GM19467 (cell line): ENCODE results near the gene CDH4.

Experiments
- ATAC-seq: cut with Tn5 transposase; IDR thresholded peaks from one replicate; pipeline ENCODE4 v1.9.1; 2021; ENCODE audit warnings: mild to moderate bottlenecking, moderate library complexity; ENCODE audit not compliant: unreplicated experiment

The CDH4 gene

DNA sequence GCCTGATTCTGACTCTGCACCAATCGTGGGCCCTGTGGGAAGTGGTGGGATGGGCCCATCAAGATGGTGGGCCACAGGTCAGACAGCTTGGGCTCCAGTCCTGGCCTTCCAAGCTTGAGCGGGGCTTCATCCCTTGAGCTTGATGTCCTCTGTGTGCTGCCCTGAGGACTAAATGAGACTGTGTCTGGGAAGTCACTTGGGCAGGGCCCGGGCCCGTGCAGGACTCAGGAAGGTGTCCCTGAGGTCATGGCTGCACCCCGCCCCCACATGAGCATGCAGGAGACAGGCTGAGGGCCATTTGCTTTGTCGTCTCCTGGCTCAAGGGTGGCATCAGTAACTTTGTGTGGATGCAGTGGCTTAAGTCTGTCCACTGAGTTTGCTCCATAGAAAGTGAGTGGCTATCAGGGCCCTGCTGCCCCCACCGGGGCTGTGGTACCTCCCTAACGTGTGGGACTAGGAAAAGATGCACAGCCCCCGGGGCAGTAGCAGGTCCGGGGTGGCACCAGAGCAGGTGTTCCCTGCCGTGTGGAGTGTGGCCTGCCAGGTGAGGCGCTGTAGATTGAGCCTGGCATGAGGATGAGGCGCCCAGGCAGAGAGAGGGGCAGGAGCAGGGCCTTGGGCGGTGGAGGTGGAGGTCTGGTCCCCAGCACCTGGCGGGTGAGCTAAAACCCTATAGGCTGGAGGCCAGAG, 515.0 kb downstream of the CDH4 start:
- ATAC-seq = no peak

DNA sequence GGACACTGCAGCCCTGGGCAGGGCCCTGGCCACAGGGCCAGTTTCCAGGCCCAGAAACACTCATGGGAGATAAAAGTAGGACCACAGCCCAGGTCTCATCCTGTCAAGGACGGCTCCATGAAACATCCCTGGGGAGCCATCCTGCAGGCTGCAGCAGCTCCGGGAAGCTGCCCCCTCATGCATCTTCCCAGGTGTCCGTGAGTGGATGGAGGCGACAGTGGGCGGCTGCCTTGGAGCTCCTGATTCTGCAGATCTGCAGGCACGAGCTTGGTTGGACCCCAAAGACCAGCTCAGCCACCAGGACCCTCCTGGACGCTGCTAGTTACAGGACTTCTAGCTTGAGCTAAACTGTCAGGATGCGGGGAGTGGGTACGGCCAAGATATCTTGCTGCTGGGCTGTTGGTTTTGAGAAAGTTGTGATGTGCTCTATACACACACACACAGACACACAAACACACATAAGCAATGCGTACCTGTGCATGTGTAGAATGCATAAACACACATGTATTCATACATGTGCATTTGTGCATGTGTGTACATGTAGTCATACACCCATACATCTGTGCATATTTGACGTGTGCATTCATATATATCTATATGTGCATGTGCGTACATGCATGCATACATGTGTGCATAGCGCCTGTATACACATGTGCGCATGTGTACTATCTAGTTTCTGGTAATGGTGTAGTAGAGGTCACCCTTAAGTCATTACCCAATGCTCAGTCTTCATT, 515.9 kb downstream of the CDH4 start:
- ATAC-seq = no peak

DNA sequence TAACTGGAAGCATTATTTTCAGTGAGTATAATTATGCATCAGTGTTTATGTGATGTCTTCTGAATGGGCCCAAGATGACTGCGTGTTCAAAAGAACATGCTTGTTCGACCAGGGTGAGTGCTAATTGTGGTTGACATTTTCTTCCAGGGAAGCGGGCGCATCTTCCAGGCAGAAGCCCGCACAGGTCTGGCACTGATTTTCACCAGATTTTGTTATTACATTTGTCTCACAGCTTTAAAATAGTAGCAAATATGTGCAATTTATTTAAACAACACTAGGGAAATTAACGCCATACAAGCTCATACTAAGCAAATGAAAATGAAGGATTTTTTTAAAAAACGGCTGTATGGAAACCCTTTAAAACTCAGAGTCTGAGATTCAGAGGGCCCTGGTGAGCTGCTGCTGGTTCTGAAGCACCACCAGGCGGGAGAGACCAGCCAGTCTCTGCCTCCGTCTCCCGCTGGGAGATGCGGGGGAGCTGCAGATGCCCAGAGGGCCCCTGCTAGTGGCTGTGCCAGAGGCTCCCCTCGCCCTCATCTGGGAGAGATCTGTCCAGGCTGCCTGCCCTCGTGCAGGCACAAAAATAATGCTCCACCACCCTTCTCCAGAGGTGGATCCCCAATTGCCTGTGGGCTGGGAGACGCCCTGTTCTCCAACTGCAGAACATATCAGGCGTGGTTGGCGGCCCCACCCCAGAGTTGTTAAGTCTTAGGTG, 516.7 kb downstream of the CDH4 start:
- no peak for ATAC-seq

DNA sequence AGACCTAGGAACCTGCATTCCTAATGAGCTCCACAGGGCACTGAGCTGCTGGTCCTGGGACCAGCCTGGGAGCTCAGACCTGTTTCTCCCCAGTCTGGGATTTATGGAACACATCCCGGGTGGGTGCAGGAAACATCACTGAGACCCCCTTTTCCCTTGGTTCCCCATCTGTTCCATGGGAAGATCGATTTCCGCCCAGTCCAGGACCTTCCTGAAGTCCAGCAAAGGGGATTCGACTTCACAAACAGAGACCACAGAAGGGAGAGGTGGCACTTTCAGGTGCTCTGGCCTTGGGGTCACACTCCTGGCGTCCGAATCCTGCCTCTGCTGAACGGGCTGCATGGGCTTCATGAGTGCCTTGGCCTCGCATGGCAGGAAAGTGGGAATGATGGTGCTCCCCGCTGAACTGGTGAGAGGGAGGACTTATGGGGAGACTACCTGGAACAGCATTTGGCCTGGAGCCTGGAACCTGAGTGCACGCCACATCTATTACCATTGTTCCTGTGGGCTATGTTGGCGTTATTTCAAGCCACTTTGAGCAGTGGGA, 517.3 kb downstream of the CDH4 start:
- no peak for ATAC-seq

DNA sequence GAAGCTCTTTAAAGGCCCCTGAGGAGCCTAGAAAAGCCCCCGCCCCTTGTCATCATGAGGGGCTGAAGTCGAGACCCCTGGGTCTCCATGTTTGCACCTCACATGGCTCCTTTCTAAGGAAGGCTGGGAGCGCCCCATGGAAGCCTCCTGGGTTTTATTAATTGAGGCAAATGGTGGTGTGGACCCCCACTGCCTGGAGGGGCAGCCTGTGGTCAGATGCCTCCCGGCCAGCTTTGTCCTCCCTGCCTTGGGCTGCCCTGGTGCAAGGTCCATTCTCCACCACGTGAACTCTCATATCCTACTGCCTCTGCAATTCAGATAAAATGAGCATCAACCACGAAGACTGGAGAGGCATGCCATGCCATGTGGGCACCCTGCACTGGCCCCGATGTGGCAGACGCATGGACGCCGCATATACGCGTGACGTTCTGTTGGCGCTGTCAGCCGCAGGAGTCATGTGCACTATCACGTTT, 518.1 kb downstream of the CDH4 start:
- ATAC-seq = no peak

DNA sequence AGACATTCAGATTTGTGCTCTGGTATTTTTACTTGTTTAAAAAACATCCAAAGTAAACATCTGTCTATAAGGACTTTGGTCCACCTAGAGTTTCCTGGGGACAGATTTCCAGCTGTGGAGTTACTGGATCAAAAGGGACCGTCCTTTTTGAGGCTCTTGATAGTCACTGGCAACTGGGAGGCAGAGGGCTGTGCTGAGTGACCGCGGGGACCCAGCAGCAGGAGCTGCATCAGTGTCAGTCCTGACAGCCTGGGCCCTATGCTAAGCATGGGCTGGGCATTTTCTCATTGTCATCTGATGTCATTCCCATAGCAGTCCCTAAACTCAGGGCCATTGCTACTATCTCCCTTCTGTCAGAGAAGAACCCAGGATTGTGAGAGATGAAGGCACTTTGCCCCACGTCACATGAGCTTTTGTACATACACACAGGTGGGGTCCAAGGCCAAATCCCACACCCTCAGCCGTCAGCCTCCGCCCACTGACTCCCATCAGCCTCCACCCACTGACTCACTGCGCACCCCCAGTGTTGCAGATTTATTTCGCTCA, 519.8 kb downstream of the CDH4 start:
- ATAC-seq = no peak

DNA sequence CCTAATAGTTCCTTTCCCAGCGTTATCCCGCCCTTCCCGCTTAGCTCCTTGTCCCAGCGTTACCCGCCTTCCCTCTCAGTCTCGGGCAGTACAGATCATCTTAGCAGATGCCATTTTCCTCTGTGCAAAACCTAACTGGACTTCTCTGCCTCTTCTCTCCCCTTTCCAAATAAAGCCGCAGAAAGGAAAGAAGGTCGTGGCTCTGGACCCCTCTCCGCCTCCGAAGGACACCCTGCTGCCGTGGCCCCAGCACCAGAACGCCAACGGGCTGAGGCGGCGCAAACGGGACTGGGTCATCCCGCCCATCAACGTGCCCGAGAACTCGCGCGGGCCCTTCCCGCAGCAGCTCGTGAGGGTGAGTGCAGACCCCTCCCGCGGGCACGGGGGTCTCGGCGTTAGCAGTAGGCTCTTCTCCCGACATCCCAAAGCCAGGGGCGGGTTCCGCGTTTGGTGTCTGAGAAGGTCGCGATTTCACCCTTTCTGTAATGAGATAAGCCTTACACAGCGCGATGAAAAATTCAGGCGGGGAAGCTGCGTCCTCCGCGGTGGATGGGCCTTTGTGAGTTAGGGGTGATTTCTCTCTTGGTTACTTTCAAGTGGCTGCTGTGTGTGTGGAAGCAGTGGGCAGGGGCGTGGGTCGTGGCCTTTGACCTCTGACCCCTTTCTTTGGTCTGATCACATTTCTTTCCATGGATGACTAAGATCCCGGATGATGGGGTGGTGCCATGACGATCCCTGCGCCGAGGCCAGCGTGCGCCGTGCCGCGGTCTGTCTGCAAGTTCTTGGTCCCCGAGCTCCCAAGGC, 521.0 kb downstream of the CDH4 start:
- ATAC-seq = no peak

DNA sequence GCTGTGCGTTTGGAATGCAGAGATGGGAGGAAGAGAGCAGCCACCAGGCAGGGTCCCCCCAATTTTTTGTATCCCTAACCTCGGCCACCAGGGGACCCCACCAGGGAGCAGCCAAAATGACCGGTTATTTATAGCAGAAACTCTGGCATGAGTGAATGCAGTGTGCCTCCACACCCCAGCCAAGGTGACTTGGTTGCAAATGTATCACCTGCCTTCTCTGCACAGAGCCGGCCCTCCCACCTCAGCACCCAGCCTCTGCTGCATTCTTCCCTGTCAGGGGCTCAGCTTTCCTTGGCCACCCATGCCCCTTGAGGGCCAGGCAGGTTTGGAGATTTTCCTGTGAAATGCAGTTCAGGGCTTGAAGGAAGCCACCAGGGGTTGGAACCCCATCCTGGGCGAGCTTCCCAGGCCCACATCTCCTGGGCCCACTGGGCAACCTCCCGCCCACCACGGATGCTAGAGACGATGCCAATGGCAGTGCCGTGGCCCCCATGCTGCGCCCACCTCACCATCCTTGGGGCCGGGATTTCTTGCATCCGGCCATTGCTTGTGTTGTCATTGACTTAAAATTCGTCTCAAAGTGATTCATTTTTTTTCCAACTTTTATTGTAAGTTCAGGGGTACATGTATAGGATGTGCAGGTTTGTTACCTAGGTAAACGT, 522.0 kb downstream of the CDH4 start:
- ATAC-seq = no peak

DNA sequence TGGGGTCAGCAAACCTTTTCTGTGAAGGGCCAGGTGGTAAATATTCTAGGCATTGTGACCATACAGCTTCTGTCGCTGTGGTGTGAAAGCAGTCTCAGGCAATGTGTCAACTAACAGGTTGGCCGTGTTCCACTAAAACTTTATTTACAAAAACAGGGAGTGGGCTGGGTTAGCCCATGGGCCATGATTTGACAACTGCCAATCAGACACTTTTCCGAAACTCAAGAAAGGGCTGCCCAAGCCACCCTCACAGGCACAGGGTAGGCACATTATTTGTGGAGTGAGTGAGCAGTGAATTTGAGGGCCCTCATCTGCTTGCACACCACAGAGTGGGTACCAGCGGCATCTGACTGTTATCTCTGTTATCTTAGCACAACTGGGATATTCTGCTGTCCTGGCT, 523.4 kb downstream of the CDH4 start:
- ATAC-seq = no peak

DNA sequence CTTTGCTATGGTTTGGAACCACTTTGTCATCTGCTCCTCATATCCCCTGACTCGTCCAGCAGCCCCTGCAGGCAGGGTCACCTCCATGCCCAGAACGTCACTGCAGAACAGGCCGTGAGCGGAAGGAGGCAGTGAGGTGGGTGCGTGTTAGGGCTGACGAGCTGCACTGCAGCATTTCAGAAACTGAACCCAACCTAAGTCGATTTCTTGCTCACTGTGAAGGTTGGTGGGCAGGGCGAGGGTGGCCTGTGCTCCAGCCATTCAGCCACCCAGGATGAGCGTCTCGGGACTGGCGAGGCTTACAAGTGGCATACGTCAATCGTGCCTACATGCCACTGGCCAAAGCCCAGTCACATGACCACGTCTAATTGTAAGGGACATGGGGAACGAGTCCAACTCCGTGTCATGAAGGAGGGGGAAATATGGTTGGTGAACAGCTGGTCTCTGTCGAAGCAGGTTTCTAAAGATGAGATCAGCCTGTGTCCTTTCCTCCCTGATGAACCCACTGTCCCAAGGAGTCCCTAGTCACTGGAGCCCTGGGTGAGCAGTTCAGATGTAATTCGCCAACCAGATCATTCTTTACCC, 524.5 kb downstream of the CDH4 start:
- no peak for ATAC-seq

DNA sequence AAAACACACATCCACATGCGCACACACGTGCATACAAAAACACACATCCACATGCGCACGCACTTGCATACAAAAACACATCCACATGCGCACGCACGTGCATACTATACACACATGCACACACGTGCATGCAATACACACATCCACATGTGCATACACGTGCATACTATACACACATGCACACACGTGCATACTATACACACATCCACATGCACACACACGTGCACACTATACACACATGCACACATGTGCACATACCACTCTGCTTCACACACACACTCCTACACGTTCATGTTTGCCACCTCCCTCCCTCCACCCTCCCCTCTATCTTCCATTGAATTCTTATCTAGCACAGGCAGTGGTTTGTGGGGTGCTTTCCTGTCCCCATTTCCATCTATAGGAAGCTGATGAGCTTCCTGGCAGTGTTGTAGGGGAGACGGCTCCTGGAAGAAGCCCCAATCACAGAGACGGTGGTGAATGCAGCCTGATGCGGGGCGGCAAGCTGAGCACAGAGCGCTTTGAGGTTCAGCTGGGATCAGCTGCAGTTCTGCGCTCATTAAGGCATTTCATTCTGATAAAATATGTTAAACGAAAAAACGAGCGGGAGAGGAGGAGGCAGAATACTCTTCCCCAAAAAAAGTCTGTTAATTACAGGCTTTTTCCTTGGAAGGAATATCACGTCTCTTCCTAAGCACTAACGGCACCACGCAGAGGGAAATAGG, 525.9 kb downstream of the CDH4 start:
- no peak for ATAC-seq

DNA sequence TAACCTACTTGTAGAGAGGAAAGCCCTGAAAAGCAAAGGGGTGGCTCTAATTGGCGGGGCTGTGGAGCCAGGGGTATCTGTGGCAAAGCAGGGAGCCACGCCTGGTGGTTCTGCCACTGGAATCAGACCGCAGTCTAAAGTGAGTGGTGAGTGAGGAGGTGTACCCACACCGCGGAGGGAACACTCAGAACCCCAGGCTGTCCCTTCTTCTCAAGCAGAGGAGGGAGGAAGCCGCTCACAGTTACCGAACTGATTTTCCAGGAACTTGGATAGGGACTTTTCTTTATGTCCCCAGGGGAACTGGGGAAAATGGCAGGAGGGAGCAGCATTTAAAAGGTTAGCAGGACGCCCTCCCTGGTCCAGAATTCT, 526.4 kb downstream of the CDH4 start:
- ATAC-seq = no peak

DNA sequence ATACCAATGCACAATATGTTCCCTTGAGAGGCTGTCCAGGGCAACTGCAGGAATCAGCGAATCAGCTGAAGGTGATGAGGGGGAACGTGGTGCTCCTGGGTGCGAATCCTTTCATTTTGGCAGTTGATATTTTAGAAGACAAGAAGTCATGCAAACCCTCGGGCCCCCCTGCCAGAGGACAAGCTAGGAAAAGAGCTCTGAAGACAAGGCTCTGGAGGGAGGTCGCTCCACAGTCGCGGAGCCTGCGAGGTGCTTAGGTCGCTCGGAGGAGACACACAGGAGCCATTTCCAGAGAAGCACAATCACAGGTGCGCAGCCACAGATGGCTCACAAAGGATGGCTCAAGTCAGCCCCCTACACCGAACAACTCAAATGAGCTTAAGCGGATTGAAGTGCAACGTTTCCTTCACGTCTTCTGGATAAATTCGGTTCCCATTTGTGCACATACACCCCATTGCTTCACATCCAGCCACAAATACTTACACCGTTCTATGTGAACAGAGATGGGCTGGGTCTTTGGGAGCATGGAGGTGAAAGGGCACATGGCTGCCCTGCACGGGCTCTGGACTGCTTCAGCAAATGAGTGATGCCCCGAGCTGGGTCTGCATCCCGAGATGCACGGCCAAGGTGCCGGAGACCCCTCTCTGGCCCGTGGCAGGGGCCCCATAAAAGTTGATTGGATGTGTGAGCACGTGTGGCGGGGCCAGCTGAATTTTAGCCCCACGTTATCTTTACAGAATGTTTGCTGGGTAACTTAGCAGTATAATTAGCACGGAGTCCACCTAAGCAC, 527.3 kb downstream of the CDH4 start:
- no peak for ATAC-seq

DNA sequence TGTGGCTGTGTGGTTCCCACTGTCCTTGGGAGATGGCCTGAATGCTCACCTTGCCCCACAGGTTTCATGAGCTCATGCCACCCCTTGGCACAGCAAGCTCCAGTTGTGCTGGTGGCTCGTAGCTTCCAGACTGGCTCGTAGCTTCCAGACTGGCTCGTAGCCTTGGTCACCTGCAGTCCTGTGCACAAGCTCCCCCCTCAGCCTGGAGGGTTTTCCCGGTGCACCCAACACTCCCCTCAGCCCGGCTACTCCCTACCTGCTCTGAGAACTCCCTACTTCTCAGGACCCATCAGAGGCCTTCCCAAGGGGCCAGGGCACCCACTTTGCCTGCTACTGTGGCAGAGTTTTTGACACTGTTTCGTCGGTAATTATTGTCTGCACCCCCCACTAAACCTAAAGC, 528.0 kb downstream of the CDH4 start:
- no peak for ATAC-seq

DNA sequence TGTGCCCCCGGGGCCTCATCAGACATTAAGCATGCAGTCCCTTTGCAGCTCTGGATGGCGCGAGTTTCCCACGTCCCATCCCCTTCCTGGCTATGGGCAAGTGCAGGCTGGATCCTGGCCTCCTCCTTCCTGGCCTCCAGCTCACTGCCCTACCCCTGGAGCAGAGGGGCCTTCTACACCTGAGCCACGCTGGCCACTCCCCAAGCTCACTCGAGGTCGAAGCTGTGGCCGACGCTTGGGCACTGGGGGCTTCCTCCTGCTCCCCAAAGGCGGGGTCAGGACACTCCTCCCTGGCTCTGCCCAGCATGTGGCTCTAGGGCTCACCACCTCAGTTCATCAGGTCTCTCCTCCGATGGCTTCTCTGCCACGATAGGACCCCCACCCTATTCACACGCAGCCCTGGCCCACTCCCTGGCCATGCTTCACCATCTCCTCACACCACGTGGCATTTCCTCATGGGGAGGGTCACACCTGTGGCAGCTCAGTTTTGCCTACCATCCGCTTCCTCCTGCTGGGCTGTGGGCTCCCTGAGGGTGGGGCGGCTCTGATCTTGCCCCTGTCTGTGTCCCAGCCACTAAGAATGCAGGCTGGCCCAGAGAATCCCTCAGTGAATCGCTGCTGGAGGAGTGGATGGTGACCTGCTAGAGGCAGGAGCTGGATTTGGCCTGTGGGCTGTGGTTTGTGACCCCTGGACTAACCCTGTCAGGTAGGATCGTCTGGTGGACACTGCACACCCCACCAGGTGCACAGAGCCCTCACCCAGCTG, 532.9 kb downstream of the CDH4 start:
- no peak for ATAC-seq

DNA sequence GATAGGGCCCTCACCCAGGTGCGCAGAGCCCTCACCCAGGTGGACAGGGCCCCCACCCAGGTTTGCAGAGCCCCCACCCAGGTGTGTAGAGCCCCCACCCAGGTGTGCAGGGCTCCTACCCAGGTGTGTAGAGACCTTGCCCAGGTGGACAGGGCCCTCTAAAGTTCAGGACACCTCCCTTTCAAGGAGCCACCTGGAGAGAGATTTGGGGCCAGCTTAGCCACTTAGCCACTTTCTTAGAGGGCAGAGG, 533.4 kb downstream of the CDH4 start:
- no peak for ATAC-seq

DNA sequence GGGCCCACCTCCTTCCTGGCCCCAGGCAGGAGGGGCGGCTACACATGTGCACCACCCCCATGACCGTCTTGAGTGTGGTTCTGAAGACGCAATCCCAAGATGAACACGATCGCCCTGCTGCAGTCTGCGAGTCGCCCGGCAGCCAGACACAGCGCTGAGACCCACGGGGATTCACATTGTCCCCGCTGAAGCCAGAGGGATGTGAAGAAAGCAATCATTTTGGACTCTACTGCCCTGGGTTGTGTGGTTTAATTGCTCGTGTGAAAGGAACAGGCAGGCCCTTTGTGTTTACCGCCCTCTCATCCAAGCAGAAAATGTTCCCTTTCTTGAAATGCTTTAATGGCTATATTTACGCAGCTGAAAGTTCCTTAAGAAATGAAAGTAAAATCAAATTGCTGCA, 534.2 kb downstream of the CDH4 start:
- ATAC-seq = no peak

DNA sequence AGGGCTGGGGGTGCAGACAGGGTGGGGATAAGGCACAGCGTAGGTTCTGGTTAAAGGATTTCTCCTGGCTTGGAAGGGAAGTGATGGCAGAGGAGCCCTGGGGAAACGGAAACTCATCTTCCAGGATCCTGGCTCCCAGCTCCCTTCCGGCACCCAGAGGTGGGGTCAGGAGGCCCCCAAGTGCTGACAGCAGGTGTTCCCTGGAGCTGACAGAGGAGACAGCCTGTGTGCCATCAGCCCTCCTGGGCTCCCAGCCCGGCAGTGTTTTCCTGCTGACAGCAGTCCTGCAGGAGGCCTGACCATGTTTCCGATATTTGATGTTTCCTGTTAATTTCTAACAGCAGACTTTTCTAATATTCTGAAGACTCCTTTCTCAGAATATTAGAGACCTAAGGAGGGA, 536.3 kb downstream of the CDH4 start:
- ATAC-seq = no peak
